Stimulated activated naive B cell treated with anti-CD40 and anti-IgM and Interleukin-4, amounts not matched to agents 10 μg/mL and 1 μg/mL and 100 μg/mL, for 72 hours (primary cell): ENCODE results near the gene PRSS33.

Experiments
- ATAC-seq, 2 donors: fragments of 150-1000 bp; cut with Tn5 transposase; replicated peaks; 2 replicates each; pipeline ENCODE4 v1.10.0; 2021; ENCODE audit warnings: moderate library complexity in 1 of 2
- DNase-seq: peaks from one replicate; pipeline ENCODE4 v3.0.0; 2021
- H3K27ac Mint-ChIP-seq: one replicate; pipeline ENCODE4 v1.8.0; 2022; ENCODE audit warnings: mild to moderate bottlenecking, mixed read lengths
- H3K27me3 Mint-ChIP-seq, 2 donors: one replicate each; pipeline ENCODE4 v1.8.0; 2022; ENCODE audit warnings: mixed read lengths in 2 of 2
- H3K36me3 Mint-ChIP-seq, 2 donors: one replicate each; pipeline ENCODE4 v1.8.0; 2022; ENCODE audit warnings: mixed read lengths in 2 of 2, mild to moderate bottlenecking in 1 of 2
- H3K4me1 Mint-ChIP-seq, 2 donors: one replicate each; pipeline ENCODE4 v1.8.0; 2022; ENCODE audit warnings: mixed read lengths in 2 of 2, mild to moderate bottlenecking in 1 of 2
- H3K4me3 Mint-ChIP-seq, 2 donors: one replicate each; pipeline ENCODE4 v1.8.0; 2022; ENCODE audit warnings: mild to moderate bottlenecking in 2 of 2, mixed read lengths in 2 of 2, moderate library complexity in 1 of 2
- H3K9me3 Mint-ChIP-seq, 2 donors: one replicate each; pipeline ENCODE4 v1.8.0; 2022; ENCODE audit warnings: mixed read lengths in 2 of 2, mild to moderate bottlenecking in 1 of 2

PRSS33 gene

DNA sequence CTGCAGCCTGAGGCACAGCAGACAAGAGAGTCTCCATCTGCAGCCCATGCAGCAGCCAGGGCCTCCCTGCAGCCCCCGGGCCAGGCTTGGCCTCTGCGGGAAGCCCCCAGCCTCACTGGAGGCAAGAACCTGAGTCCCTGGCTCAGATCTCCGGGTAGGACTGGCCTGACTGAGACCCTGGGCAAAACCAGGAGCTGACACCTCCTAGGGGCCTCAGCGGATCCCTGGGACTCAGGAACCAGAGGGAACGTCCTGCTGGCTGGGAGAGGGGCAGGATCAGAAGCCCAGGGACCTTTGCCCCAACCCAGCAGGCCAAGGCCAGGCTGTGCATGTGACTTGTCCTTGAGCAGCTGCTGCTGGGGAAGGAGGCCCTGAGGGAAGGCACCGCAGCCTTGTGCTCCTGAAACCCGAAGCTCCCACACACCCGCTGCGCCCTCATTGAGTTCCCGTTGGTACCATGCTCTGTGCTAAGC is 28.0 kb upstream of the PRSS33 start:
- DNase-seq: no peak
- H3K4me1 Mint-ChIP-seq: peaks cover 0 to 2% of the 10 kb centered on the region in 2 donors
- H3K27me3 Mint-ChIP-seq: peaks cover 21 to 33% of the 10 kb centered on the region in 2 donors
- no peak overlapping the region for H3K27ac Mint-ChIP-seq
- no peaks in the 10 kb centered on the region for H3K36me3 Mint-ChIP-seq
- no peaks in the 10 kb centered on the region for H3K9me3 Mint-ChIP-seq
- no peak overlapping the region for H3K4me3 Mint-ChIP-seq
- no peak for ATAC-seq

DNA sequence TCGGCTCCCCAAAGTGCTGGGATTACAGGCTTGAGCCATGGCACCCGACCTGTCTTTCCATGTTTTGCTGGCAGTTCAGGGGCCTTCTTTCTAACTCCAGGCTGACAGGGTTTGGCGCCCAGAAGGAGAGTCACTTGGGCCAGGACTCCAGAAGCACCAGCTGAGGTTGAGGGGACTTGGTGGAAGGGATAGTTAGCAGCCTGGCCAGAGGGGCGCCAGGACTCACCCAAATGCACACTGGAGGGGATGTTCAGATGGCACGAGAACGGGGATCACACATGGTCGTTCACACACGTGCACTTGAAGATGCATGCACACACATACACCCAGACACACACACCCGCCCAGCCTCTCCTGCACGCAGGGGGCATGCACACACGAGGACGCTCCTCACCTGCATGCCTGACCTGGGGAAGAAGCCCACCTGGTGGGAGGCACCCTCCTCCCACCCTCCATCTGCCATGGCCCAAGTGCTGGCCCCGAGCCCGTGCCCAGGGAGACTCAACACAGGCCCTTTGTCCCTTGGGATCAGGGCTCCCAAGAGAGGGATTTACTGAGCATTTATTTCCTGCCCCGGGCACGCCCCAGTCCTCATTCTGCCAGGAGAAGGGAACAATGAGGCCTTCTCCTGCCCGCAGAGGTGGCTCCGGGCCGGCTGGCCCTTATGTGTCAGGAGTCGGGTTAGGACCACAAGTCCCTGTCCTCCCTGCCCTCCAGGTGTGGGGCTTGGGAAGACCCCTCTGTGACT is 27.4 kb upstream of the PRSS33 start:
- Mint-ChIP-seq H3K4me3 (no peak overlapping the region), H3K27ac (no peak overlapping the region)

DNA sequence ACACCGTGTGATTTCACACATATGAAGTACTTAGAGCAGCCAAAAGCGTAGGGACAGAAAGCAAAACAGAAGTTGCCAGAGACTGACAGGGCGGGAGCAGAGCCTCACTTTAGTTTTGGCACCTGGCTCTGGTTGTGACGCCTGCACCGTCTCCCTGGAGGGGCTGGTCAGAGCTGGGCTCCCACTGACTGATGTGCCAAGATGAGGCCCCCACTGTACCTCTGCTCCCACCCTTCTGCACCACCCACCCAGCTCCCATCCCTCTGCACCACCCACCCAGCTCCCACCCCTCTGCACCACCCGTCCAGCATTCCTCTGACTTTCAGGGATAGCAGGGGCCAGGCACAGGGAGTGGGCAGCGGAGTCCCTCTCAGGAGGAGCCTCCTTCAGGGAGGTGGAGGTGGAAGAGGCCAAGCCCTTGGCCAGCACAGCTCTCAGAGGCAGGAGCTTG is 26.4 kb upstream of the PRSS33 start:
- H3K4me1 Mint-ChIP-seq: peaks cover 0 to 2% of the 10 kb centered on the region in 2 donors

More for the DNA sequence above, 27.4 kb upstream of the PRSS33 start:
- Mint-ChIP-seq H3K4me1 (peaks cover 0 to 2% of the 10 kb centered on the region in 2 donors), H3K27me3 (peaks cover 25 to 39% of the 10 kb centered on the region in 2 donors), H3K36me3 (no peaks in the 10 kb centered on the region), H3K9me3 (no peaks in the 10 kb centered on the region)
- ATAC-seq (no peak), DNase-seq (no peak)

DNA sequence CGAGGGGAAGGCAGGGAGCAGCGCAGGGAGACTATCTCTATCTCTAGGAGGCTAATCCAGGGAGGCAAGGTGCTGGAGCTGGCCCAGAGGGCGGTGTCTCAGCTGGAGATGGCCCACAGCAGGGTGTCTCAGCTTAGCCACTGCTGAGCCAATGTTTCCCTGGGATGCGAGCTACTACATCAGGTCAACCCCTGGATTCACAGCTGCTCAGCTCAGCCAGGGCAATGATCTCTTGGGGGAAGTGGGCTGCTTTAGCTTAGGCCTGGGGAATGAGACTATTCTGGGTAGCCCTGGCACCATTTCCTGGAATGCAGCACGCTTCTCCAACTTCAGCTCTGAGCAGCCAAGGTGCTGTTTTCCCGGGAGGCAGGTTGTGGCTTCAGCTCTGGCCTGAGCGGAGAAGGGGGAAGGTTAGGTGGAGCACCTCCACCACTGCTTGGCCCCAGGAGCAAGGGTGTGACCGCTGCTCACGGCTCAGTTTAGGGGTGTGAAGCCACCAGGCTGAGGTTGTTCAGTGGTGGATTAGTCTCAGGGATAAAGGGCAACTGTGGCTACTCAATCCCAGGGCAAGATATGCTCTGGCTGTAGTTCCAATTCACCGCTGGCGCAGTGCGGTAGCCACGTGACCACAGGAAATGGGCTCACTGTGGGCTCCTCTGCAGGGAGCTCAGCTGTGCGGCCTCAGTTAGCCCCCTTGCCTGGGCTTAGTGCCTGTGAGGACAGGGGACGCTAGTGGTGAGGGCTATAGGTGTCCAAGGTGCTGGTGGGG is 24.5 kb upstream of the PRSS33 start:
- ATAC-seq (no peak), DNase-seq (no peak)
- Mint-ChIP-seq H3K27ac (no peak overlapping the region), H3K9me3 (peaks cover 2 to 4% of the 10 kb centered on the region in 2 donors), H3K27me3 (peaks cover 45 to 53% of the 10 kb centered on the region in 2 donors), H3K4me3 (no peak overlapping the region), H3K36me3 (peaks cover 0 to 2% of the 10 kb centered on the region in 2 donors), H3K4me1 (no peaks in the 10 kb centered on the region)

More for the DNA sequence above, 26.4 kb upstream of the PRSS33 start:
- DNase-seq: no peak
- Mint-ChIP-seq H3K4me3 (no peak overlapping the region), H3K27me3 (peaks cover 31 to 42% of the 10 kb centered on the region in 2 donors), H3K36me3 (no peaks in the 10 kb centered on the region), H3K27ac (no peak overlapping the region), H3K9me3 (peaks cover 2 to 3% of the 10 kb centered on the region in 2 donors)
- ATAC-seq: no peak

DNA sequence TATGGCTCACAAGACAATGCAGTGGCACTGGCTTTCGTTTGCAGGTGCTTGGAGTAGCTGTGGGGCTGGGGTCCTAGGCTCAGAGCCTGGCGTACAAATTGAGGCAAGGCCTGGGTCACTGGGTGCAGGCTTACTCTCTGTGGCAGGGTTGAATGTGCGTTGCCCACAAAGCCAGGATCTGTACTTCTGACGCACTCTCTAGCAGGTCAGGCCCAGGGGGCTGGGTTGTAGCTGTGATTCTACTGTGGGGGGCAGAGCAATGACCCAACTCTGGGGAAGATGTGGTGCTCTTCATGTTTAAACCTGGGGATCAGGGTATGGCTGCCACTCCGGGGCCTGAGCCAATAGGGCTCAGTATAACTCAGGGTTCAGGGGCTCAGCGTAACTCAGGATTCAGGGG is 23.3 kb upstream of the PRSS33 start:
- no peak overlapping the region for H3K4me3 Mint-ChIP-seq
- ATAC-seq (no peak), DNase-seq (no peak)

DNA sequence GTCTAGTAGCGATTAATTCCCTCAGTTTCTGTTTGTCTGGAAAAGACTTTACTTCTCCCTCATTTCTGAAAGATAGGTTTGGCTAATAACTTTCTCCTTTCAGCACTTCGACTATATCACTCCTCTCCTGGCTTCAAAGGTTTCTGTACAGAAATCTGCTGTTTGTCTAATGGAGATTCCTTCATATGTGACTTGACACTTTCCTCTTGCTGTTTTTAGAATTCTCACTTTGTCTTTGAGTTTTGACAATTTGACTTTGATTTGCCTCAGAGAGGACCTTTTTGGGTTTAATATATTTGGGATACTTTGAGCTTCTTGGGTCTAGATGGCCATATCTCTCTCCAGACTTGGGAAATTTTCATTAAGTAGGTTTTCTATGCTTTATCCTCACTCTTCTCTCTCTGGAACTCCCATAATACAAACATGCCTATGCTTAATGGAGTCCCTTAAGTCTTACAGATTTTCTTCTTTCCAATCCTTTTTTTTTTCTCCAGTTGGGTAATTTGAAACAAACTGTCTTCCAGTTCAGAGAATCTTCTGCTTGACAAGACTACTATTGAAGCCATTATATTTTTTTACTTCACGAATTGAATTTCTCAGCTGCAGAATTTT is 21.9 kb upstream of the PRSS33 start:
- no peak overlapping the region for H3K4me3 Mint-ChIP-seq
- no peak for ATAC-seq
- peaks cover 60 to 77% of the 10 kb centered on the region in 2 donors for H3K27me3 Mint-ChIP-seq
- peaks cover 2 to 8% of the 10 kb centered on the region in 2 donors for H3K9me3 Mint-ChIP-seq
- peaks cover 0 to 2% of the 10 kb centered on the region in 2 donors for H3K36me3 Mint-ChIP-seq
- DNase-seq: no peak
- no peaks in the 10 kb centered on the region for H3K4me1 Mint-ChIP-seq
- no peak overlapping the region for H3K27ac Mint-ChIP-seq

More for the DNA sequence above, 23.3 kb upstream of the PRSS33 start:
- peaks cover 54 to 63% of the 10 kb centered on the region in 2 donors for H3K27me3 Mint-ChIP-seq
- peaks cover 2 to 4% of the 10 kb centered on the region in 2 donors for H3K9me3 Mint-ChIP-seq
- H3K36me3 Mint-ChIP-seq: peaks cover 0 to 2% of the 10 kb centered on the region in 2 donors
- no peaks in the 10 kb centered on the region for H3K4me1 Mint-ChIP-seq
- H3K27ac Mint-ChIP-seq: no peak overlapping the region

DNA sequence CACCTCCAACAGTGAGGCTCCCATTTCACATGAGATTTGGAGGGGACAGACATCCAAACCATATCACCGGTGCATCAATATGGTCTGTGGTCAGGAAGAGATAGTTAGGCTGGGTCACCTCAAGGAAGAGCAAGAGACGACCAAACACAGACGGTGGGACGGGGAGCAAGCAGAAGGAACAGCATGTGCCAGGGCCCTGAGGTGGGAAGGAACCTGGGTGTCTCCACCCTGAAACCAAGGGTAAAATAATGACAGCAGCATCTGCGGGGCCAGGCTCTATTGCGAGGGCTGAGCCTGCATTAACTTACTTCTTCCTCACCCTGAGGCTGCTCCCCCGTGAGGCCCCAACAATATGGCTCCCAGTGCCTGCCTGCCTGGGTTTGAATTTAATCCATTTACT is 20.8 kb upstream of the PRSS33 start:
- Mint-ChIP-seq H3K27me3 (peaks cover 67 to 85% of the 10 kb centered on the region in 2 donors), H3K4me3 (no peak overlapping the region), H3K27ac (no peak overlapping the region), H3K9me3 (peaks cover 6 to 15% of the 10 kb centered on the region in 2 donors), H3K36me3 (peaks cover 0 to 2% of the 10 kb centered on the region in 2 donors), H3K4me1 (no peaks in the 10 kb centered on the region)
- DNase-seq (no peak), ATAC-seq (no peak)

DNA sequence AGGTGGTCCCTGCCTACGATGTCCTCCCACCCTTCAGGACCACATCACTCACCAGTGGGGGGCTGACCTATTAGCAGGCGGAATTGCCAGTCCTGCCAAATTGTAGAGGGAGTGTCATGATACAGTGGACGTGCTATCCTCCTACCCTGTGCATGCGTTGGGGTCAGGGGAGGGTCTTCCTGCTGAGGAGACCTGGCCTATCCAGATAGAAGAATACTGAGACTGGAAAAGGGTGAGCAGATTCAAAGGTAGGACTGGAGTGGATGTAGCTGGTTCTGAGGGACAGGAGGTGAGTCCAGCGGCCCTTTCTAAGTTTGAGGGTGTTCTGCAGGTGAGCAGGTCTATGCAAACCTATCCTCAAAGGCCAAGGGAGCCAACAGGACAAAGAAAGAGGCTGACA is 18.9 kb upstream of the PRSS33 start:
- Mint-ChIP-seq H3K27ac (no peak overlapping the region), H3K27me3 (peaks cover 64 to 71% of the 10 kb centered on the region in 2 donors), H3K4me1 (no peaks in the 10 kb centered on the region), H3K4me3 (no peak overlapping the region), H3K36me3 (peaks cover 0 to 2% of the 10 kb centered on the region in 2 donors), H3K9me3 (peaks cover 7 to 15% of the 10 kb centered on the region in 2 donors)
- ATAC-seq: no peak
- no peak for DNase-seq

DNA sequence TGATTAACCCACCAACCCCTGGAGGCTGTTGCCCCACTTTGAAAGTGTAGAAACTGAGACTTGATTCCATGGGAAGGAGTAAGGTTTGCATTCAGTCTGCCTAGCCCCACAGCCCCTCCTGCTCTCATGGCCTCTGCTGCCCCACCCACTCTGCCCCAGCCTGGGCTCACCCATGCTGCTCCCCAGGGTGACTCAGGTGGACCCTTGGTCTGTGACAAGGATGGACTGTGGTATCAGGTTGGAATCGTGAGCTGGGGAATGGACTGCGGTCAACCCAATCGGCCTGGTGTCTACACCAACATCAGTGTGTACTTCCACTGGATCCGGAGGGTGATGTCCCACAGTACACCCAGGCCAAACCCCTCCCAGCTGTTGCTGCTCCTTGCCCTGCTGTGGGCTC is 17.4 kb upstream of the PRSS33 start:
- Mint-ChIP-seq H3K4me1 (no peaks in the 10 kb centered on the region), H3K27me3 (peaks cover 55 to 58% of the 10 kb centered on the region in 2 donors), H3K4me3 (no peak overlapping the region), H3K9me3 (peaks cover 7 to 15% of the 10 kb centered on the region in 2 donors), H3K27ac (no peak overlapping the region), H3K36me3 (peaks cover 0 to 2% of the 10 kb centered on the region in 2 donors)
- DNase-seq: no peak
- ATAC-seq: no peak

DNA sequence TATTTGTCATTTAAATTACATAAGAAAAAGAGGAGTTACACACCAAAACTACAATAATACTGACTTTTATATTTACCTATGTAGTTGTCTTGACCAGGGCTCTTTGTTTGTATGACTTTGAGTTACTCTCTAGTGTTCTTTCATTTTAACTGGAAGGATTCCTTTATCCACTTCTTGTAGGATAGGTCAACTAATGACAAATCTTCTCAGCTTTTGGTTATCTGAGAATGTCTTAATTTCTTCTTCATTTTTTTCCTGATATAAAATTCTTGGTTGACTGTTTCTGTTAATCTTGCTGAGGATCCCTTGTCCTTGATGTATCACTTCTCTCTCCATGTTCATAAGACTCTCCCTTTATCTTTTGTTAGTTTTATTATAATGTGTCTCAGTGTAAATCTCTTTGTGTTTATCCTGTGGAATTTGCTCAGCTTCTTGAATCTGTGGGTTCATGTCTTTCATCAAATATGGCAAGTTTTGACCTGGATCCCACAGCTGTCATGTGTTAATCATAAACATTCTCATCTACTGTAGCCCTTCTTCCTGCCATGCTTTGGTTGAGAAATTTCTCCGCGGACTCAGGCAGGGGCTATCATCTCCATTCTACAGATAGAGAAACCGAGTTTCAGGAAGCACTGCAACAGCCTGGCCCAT is 16.3 kb upstream of the PRSS33 start:
- Mint-ChIP-seq H3K9me3 (peaks cover 6 to 10% of the 10 kb centered on the region in 2 donors), H3K36me3 (peaks cover 0 to 2% of the 10 kb centered on the region in 2 donors), H3K4me1 (no peaks in the 10 kb centered on the region), H3K27ac (no peak overlapping the region), H3K4me3 (no peak overlapping the region), H3K27me3 (peaks cover 53 to 55% of the 10 kb centered on the region in 2 donors)
- DNase-seq (no peak), ATAC-seq (no peak)

DNA sequence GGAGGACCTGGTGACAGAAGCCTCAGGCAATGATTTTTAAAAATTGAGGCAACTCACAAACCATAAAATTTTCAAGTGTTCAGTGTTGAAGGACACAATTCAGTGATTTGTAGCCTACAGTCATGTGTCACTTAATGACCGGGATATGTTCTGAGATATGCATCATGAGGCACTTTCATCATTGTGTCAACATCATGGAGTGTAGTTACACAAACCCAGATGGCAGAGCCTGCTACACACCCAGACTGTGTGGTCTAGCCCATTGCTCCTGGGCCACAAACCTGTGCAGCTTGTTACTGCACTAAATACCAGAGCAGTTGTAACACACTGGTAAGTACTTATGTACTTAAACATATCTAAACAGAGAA is 12.5 kb upstream of the PRSS33 start:
- Mint-ChIP-seq H3K27me3 (peaks cover 28 to 32% of the 10 kb centered on the region in 2 donors), H3K4me1 (no peaks in the 10 kb centered on the region), H3K4me3 (no peak overlapping the region), H3K27ac (no peak overlapping the region), H3K9me3 (peaks cover 6 to 10% of the 10 kb centered on the region in 2 donors), H3K36me3 (no peaks in the 10 kb centered on the region)
- no peak for ATAC-seq
- DNase-seq: no peak

DNA sequence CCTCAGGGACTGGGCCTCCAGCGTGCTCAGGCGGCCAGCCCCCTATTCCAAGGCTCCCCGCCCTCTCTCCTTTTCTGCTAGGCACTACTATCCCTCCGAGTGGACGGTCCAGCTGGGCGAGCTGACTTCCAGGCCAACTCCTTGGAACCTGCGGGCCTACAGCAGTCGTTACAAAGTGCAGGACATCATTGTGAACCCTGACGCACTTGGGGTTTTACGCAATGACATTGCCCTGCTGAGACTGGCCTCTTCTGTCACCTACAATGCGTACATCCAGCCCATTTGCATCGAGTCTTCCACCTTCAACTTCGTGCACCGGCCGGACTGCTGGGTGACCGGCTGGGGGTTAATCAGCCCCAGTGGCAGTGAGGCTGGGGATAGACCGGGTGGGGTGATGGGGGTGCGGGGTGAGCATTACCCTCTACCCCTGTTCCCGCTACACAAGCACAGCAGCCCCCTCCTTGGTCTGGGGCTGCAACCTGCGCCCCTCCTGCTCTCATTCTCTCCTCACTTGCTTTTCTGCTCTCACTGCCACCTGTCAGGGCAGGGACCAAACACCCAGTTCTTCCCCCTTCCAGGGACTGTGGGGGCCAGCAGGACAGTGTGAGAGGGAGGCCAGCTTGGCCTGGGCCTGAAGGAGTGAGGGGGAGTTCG is 12.0 kb upstream of the PRSS33 start:
- ATAC-seq (no peak), DNase-seq (no peak)
- H3K4me1 Mint-ChIP-seq: no peaks in the 10 kb centered on the region
- H3K27me3 Mint-ChIP-seq: peaks cover 28 to 30% of the 10 kb centered on the region in 2 donors
- no peak overlapping the region for H3K27ac Mint-ChIP-seq
- H3K9me3 Mint-ChIP-seq: peaks cover 6 to 7% of the 10 kb centered on the region in 2 donors
- no peak overlapping the region for H3K4me3 Mint-ChIP-seq
- no peaks in the 10 kb centered on the region for H3K36me3 Mint-ChIP-seq

DNA sequence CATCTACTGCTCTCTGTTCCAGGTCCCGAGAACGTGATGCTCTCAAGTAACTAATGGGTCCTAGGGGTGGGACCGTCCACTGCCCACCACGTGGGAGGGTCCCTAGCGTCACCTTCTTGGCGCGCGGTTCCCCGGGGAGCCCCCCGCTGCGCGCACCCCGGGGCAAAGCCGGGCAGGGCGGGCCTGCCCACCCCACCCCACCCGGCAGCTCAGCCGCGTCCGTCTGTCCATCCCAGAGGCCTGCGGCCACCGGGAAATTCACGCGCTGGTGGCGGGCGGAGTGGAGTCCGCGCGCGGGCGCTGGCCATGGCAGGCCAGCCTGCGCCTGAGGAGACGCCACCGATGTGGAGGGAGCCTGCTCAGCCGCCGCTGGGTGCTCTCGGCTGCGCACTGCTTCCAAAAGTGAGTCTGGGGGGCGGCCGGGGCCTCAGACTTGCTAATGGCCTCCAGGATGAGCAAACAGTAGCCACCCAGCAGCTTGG is 11.4 kb upstream of the PRSS33 start:
- H3K27ac Mint-ChIP-seq: no peak overlapping the region
- peaks cover 3 to 5% of the 10 kb centered on the region in 2 donors for H3K9me3 Mint-ChIP-seq
- no peaks in the 10 kb centered on the region for H3K4me1 Mint-ChIP-seq
- H3K4me3 Mint-ChIP-seq: no peak overlapping the region
- DNase-seq (no peak), ATAC-seq (no peak)
- no peaks in the 10 kb centered on the region for H3K36me3 Mint-ChIP-seq
- H3K27me3 Mint-ChIP-seq: peaks cover 25% of the 10 kb centered on the region in 2 donors
